SU-DHL-6 (cell line): ENCODE results near the gene POU3F2.

Source experiments
- H2AFZ ChIP-seq: fragments of 200-600 bp; sonication (generic); 2 replicates; pipeline ENCODE4 v1.6.1; 2014; ENCODE audit warnings: low read depth, mild to moderate bottlenecking, moderate library complexity, mixed read lengths, antibody characterized with exemption, low read length; ENCODE audit not compliant: severe bottlenecking
- H3F3A ChIP-seq: fragments of 200-600 bp; shearing (Covaris generic); 2 replicates; pipeline ENCODE4 v1.6.0; 2016; ENCODE audit warnings: antibody characterized with exemption, mild to moderate bottlenecking; ENCODE audit not compliant: insufficient read depth
- H3K27ac ChIP-seq: fragments of 200-600 bp; sonication (generic); 2 replicates; pipeline ENCODE4 v1.5.1; 2016; ENCODE audit warnings: low read depth, mild to moderate bottlenecking, low read length, moderate library complexity, mixed read lengths
- H3K27me3 ChIP-seq: fragments of 200-600 bp; sonication (generic), shearing (Covaris generic); 2 replicates; pipeline ENCODE4 v1.6.0; 2014; ENCODE audit warnings: mild to moderate bottlenecking, low read length
- H3K36me3 ChIP-seq: fragments of 200-600 bp; sonication (generic); 2 replicates; pipeline ENCODE4 v1.6.1; 2014; ENCODE audit warnings: mild to moderate bottlenecking, low read length, mixed read lengths
- H3K4me2 ChIP-seq: fragments of 300-600, 200-600 bp; shearing (Covaris generic), sonication (generic); 2 replicates; pipeline ENCODE4 v1.6.0; 2014; ENCODE audit warnings: low read length, low read depth, mild to moderate bottlenecking; ENCODE audit not compliant: poor library complexity, severe bottlenecking
- H3K4me3 ChIP-seq: fragments of 200-600 bp; sonication (generic); 2 replicates; pipeline ENCODE4 v1.5.1; 2014; ENCODE audit warnings: antibody characterized with exemption, low read length, mild to moderate bottlenecking, mixed read lengths; ENCODE audit not compliant: insufficient read depth, poor library complexity, severe bottlenecking
- H3K79me2 ChIP-seq: fragments of 200-600 bp; sonication (generic); 2 replicates; pipeline ENCODE4 v1.6.1; 2014; ENCODE audit warnings: mild to moderate bottlenecking, low read length, moderate library complexity; ENCODE audit not compliant: insufficient read depth
- H3K9ac ChIP-seq: fragments of 200-600 bp; sonication (generic); 2 replicates; pipeline ENCODE4 v1.7.0; 2014; ENCODE audit warnings: mild to moderate bottlenecking, low read length
- H3K9me2 ChIP-seq: fragments of 200-600 bp; sonication (generic); replicated peaks from 2 replicates; pipeline ENCODE4 v1.6.1; 2014; ENCODE audit warnings: low read length; ENCODE audit not compliant: insufficient read depth
- H3K9me3 ChIP-seq: fragments of 200-600 bp; sonication (generic); 2 replicates; pipeline ENCODE4 v1.6.1; 2014; ENCODE audit warnings: low read length, mixed read lengths; ENCODE audit not compliant: insufficient read depth
- H4K20me1 ChIP-seq: fragments of 200-600 bp; sonication (generic); 2 replicates; pipeline ENCODE4 v1.6.1; 2014; ENCODE audit warnings: low read depth, mild to moderate bottlenecking, antibody characterized with exemption, low read length, moderate library complexity, mixed read lengths
- EZH2phosphoT487 ChIP-seq: fragments of 200-600 bp; sonication (generic), shearing (Covaris generic); conservative IDR thresholded peaks from 2 replicates; pipeline ENCODE4 v1.6.1; 2018; ENCODE audit warnings: mild to moderate bottlenecking, antibody characterized with exemption, low read length, moderate library complexity, mixed read lengths
- TF ChIP-seq, protein P1 (sequence below): fragments of 200-600 bp; sonication (generic); IDR thresholded peaks from one replicate; pipeline ENCODE4 v1.5.1; 2017; ENCODE audit warnings: antibody characterized with exemption, mild to moderate bottlenecking, low read length, moderate library complexity; ENCODE audit not compliant: insufficient read depth, poor library complexity, severe bottlenecking

The POU3F2 gene

DNA sequence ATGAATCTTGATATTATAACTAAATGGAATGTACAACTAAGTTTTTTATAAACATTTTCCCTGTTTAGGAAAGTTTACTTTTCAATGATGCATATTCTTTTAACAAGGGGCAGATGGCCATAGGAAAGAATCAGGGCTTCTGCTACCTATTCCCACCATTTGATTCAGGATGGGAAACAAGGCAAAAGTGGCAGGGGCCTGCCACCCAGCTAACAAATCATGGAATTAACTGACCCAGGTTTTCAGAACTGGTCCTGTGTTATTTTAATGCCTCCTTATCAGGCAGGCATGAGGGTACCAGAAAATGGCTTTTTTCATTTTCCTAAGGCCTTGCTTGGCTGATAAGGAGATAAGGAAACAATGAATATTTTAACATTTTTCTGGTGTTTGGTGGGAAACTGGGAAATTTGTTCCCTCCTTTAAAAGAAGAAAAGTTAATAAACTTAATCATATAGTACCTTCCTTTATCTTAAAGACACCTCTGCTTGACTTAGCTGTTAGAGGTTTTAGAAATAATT is 6.7 kb downstream of the POU3F2 start:
- TF ChIP-seq, protein P1, sequence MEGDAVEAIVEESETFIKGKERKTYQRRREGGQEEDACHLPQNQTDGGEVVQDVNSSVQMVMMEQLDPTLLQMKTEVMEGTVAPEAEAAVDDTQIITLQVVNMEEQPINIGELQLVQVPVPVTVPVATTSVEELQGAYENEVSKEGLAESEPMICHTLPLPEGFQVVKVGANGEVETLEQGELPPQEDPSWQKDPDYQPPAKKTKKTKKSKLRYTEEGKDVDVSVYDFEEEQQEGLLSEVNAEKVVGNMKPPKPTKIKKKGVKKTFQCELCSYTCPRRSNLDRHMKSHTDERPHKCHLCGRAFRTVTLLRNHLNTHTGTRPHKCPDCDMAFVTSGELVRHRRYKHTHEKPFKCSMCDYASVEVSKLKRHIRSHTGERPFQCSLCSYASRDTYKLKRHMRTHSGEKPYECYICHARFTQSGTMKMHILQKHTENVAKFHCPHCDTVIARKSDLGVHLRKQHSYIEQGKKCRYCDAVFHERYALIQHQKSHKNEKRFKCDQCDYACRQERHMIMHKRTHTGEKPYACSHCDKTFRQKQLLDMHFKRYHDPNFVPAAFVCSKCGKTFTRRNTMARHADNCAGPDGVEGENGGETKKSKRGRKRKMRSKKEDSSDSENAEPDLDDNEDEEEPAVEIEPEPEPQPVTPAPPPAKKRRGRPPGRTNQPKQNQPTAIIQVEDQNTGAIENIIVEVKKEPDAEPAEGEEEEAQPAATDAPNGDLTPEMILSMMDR: no peak
- no peak for TF ChIP-seq EZH2phosphoT487
- Histone ChIP-seq H3K4me3 (no peak overlapping the region), H3K9ac (no peak overlapping the region)

DNA sequence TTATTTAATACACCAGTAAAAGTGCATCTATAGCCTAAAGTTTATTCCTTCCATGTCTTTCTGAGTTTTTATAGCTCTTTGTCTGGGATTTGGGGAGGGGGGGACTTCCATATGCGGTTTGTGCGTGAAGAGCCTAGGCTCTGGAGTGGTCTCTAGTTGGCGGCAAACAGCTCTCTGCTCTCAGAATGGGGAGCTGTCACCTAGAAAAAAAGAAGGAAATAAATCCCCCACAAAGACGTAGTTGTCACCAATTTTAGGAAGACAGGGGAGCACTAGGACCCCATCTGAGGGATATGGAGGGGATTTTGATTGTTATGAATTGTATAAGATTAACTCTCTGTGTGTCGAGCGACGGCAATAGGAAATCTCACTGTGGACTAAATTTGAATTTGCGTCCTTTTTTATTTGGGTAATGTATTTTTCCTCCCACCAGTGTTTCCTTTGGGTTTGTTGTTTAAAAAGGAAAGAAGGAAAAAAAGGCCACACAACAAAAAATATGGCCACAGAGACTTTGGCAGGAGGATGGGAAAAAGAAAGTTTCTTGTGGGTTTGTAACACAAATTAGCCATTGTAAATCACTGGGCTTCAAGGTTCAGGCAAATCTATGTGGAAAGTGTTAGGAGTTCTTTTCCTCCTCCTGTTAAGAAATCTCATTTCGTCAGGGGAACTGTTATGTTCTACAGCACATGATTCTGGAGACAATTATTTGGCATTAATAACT is 7.4 kb downstream of the POU3F2 start:
- H3K27ac ChIP-seq: no peak overlapping the region
- H3K9me3 ChIP-seq: no peaks in the 10 kb centered on the region
- H3K4me2 ChIP-seq: no peak overlapping the region
- TF ChIP-seq, protein P1: no peak
- no peak for TF ChIP-seq EZH2phosphoT487
- H3K27me3 ChIP-seq: no peaks in the 10 kb centered on the region
- no peaks in the 10 kb centered on the region for H4K20me1 ChIP-seq
- H2AFZ ChIP-seq: no peak overlapping the region
- H3F3A ChIP-seq: no peaks in the 10 kb centered on the region
- no peak overlapping the region for H3K4me3 ChIP-seq
- no peaks in the 10 kb centered on the region for H3K79me2 ChIP-seq
- no peaks in the 10 kb centered on the region for H3K36me3 ChIP-seq
- no peak overlapping the region for H3K9ac ChIP-seq
- no peaks in the 10 kb centered on the region for H3K9me2 ChIP-seq

More for the DNA sequence above, 6.7 kb downstream of the POU3F2 start:
- Histone ChIP-seq H3F3A (no peaks in the 10 kb centered on the region), H3K9me3 (no peaks in the 10 kb centered on the region), H3K27me3 (no peaks in the 10 kb centered on the region), H3K79me2 (no peaks in the 10 kb centered on the region), H2AFZ (no peak overlapping the region), H3K9me2 (no peaks in the 10 kb centered on the region), H3K27ac (no peak overlapping the region), H3K36me3 (no peaks in the 10 kb centered on the region), H3K4me2 (no peak overlapping the region), H4K20me1 (no peaks in the 10 kb centered on the region)

DNA sequence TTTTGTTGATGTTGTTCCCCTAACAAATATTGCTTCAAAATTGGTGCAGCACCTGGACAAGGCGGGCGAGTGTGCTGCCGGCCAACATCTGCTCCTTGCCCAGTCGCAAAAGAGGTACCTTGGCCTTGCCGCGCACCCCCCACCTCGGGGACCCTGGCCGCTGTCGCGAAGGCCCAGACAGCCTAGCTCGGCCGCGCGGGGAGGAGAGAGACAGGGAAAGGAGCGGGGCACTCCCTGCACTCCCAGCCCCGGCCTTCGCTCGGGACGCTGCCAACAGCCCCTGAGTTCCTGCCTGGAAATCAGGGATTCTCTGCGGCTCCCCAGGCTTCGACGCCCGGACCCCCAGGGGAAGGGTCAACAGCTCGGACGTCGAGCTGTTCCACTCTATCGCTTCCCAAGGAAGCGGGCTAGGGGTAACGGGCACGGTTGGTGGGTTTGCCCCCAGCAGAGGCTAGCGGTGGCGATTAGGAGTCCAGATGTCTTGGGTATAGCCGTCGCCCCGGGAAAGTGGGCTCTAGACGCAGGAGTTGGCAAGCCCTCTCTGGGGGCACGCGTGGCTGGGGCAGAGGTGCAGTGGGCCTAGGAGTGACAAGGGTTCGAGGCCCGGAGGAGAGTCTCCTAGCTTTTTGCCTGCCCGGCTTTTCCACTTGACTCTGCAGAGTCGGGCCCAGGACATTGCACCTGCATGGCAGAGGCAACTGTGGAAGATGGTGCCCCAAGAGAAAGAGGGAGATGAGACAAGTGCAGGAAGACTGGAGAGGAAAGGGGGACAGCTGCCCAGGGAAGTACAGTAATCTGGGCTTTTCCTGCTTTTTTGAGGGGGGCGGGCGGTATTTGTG is 8.2 kb downstream of the POU3F2 start:
- no peak overlapping the region for H3K27ac ChIP-seq
- no peaks in the 10 kb centered on the region for H3K27me3 ChIP-seq
- no peaks in the 10 kb centered on the region for H3K9me2 ChIP-seq
- no peak overlapping the region for H2AFZ ChIP-seq
- H3K4me3 ChIP-seq: no peak overlapping the region
- H3F3A ChIP-seq: no peaks in the 10 kb centered on the region
- no peaks in the 10 kb centered on the region for H3K79me2 ChIP-seq
- no peak overlapping the region for H3K4me2 ChIP-seq
- H3K9ac ChIP-seq: no peak overlapping the region
- no peaks in the 10 kb centered on the region for H4K20me1 ChIP-seq
- H3K9me3 ChIP-seq: no peaks in the 10 kb centered on the region
- no peaks in the 10 kb centered on the region for H3K36me3 ChIP-seq
- TF ChIP-seq EZH2phosphoT487: no peak
- TF ChIP-seq, protein P1: no peak
